IPS DF 6.9 (cell line): ENCODE data around the gene SLC6A5.
"Not testable (repeated sequence)": the region's sequence is repeated elsewhere in the genome, so short reads cannot be mapped to it uniquely, and the experiment has no call there.

Experiments used
- DNase-seq: peaks from one replicate; pipeline ENCODE4 v3.0.0-alpha.2; 2013; ENCODE audit warnings: low read depth, low spot score
- H3K27ac ChIP-seq: one replicate; pipeline ENCODE4 v1.5.1; 2013; ENCODE audit warnings: low read length, control low read depth
- H3K27me3 ChIP-seq: 2 replicates; pipeline ENCODE4 v1.6.1; 2013; ENCODE audit warnings: mild to moderate bottlenecking, low read length; ENCODE audit not compliant: control insufficient read depth, insufficient read depth
- H3K36me3 ChIP-seq: 2 replicates; pipeline ENCODE4 v1.6.1; 2013; ENCODE audit warnings: low read length; ENCODE audit not compliant: control insufficient read depth, insufficient read depth
- H3K4me1 ChIP-seq: 2 replicates; pipeline ENCODE4 v1.6.1; 2013; ENCODE audit warnings: low read length; ENCODE audit not compliant: control insufficient read depth, insufficient read depth
- H3K4me3 ChIP-seq: 2 replicates; pipeline ENCODE4 v1.5.1; 2013; ENCODE audit warnings: mild to moderate bottlenecking, low read length
- H3K9me3 ChIP-seq: 2 replicates; pipeline ENCODE4 v1.6.1; 2013; ENCODE audit warnings: low read length, inconsistent platforms; ENCODE audit not compliant: control insufficient read depth, insufficient read depth
- WGBS: extraction: QIAGEN DNeasy Blood & Tissue Kit; methylation state at CpG from one replicate; pipeline ENCODE4 v1.1.7; 2013; ENCODE audit warnings: mixed read lengths, missing lambda C conversion rate; ENCODE audit not compliant: insufficient read length, insufficient coverage; 5-methylcytosine and 5-hydroxymethylcytosine counted together

SLC6A5 gene

DNA sequence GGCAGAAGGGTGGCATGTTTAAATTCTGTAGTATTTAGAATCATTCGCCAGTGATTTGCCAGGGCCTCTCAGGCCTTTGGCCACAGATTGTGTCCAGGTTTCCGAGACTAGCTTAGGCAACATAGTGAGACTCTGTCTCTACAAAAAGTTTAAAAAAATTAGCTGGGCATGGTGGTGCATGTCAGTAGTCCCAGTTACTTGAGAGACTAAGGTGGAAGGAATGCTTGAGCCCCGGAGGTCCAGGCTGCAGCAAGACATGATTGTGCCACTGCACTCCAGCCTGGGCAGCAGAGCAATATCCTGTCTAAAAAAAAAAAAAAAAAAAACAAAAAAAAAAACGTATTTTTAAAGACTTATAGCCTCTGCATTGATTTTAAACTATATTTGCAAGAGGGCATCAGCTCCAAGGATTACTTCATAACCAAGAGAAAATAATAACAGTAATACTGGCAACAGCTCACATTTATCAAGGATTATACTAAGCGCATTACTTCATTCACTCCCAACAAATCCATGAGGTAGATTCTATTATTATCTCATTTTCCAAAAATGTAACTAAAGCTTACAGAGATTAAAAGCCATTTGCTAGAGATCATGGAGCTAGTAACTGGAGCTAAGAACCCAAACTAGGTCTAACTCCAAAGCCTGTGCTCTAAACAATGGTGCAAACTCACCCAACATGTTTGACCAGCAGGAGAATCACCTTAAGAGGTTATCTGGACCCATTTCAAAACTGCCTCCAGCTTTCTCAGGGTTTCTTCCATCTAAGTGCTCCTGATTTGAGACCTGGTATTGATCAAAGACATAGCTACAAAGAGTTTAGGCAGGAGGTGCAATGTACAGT lies 32.6 kb upstream of the SLC6A5 start:
- Histone ChIP-seq H3K4me1 (no peaks in the 10 kb centered on the region), H3K27ac (no peak overlapping the region), H3K36me3 (no peaks in the 10 kb centered on the region), H3K27me3 (no peaks in the 10 kb centered on the region), H3K9me3 (no peaks in the 10 kb centered on the region), H3K4me3 (no peak overlapping the region)
- no CpG with 5 or more reads among the region's 5 CpGs for WGBS
- DNase-seq, result no peak

DNA sequence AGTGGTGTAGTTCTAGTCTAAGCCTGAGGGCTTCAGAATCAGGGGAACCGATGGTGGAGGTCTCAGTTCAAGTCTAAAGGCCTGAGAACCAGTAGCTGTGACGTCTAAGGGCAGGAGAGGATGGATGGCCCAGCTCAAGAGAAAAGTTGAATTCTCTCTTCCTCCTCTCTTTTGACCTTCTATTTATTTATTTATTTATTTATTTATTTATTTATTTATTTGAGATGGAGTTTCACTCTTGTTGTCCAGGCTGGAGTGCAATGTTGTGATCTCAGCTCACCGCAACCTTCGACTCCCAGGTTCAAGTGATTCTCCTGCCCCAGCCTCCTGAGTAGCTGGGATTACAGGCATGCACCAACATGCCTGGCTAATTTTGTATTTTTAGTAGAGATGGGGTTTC lies 19.7 kb upstream of the SLC6A5 start:
- WGBS, result no CpG with 5 or more reads among the region's 4 CpGs
- DNase-seq, H3K36me3 ChIP-seq, H3K4me1 ChIP-seq, H3K27ac ChIP-seq, H3K27me3 ChIP-seq, H3K4me3 ChIP-seq, H3K9me3 ChIP-seq: not testable (repeated sequence)

- Histone ChIP-seq H3K9me3 (no peaks in the 10 kb centered on the region), H3K27me3 (no peaks in the 10 kb centered on the region), H3K27ac (no peak overlapping the region), H3K4me3 (no peak overlapping the region), H3K4me1 (no peaks in the 10 kb centered on the region), H3K36me3 (no peaks in the 10 kb centered on the region)
- whole genome bisulfite sequencing, result 100% methylated on average over 1 of the region's 5 CpGs
- no peak for DNase-seq
Measured at GRCh38 chr11:20583201-20583600, 16.2 kb upstream of the SLC6A5 start.

GRCh38 chr11:20584093-20584774 lies 15.2 kb upstream of the SLC6A5 start:
- H3K27me3 ChIP-seq, result no peaks in the 10 kb centered on the region
- H3K4me3 ChIP-seq, result no peak overlapping the region
- H3K36me3 ChIP-seq, result no peaks in the 10 kb centered on the region
- H3K9me3 ChIP-seq, result no peaks in the 10 kb centered on the region
- no peaks in the 10 kb centered on the region for H3K4me1 ChIP-seq
- H3K27ac ChIP-seq, result no peak overlapping the region
- no CpG with 5 or more reads among the region's 4 CpGs for WGBS
- DNase-seq, result no peak

DNA sequence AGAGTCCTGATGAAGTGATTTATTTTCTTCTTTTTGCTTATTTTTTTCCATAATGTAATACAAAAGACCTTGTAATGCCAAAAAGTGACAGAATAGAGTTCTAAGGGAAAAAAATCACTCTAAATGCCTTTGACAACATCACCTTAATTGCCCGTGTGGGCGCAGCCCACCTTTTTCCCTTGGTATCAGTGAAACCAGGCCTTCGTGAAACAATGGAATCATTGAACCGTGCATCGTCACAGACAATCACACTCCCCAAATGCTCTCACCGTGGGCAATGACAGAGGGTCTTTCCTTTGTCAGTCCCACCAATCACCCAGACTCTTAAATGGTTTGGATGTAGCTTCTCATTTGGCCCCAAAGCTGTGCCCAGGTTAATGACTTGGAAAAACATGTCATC lies 9.6 kb upstream of the SLC6A5 start:
- Histone ChIP-seq H3K27ac (no peak overlapping the region), H3K36me3 (no peaks in the 10 kb centered on the region), H3K4me3 (no peak overlapping the region), H3K27me3 (peaks cover 2% of the 10 kb centered on the region; the same call in 1 of the 2 replicates), H3K4me1 (no peaks in the 10 kb centered on the region), H3K9me3 (no peaks in the 10 kb centered on the region)
- DNase-seq, result no peak
- WGBS, result no CpG with 5 or more reads among the region's 6 CpGs

- peaks cover 3% of the 10 kb centered on the region; the same call in 1 of the 2 replicates for H3K27me3 ChIP-seq
- no peaks in the 10 kb centered on the region for H3K9me3 ChIP-seq
- no peak for DNase-seq
- H3K4me1 ChIP-seq, result no peaks in the 10 kb centered on the region
- WGBS, result no CpG with 5 or more reads among the region's 3 CpGs
- no peaks in the 10 kb centered on the region for H3K36me3 ChIP-seq
- H3K4me3 ChIP-seq, result no peak overlapping the region
- H3K27ac ChIP-seq, result no peak overlapping the region
Measured at GRCh38 chr11:20590381-20590780, 9.0 kb upstream of the SLC6A5 start.

GRCh38 chr11:20592741-20593140 lies 6.7 kb upstream of the SLC6A5 start:
- Histone ChIP-seq H3K27ac (no peak overlapping the region), H3K4me1 (no peaks in the 10 kb centered on the region), H3K4me3 (no peak overlapping the region), H3K27me3 (peaks cover 25% of the 10 kb centered on the region), H3K36me3 (no peaks in the 10 kb centered on the region), H3K9me3 (no peaks in the 10 kb centered on the region)
- WGBS, result no CpG with 5 or more reads among the region's 2 CpGs
- no peak for DNase-seq

GRCh38 chr11:20594274-20595061 lies 4.9 kb upstream of the SLC6A5 start:
- Histone ChIP-seq H3K27me3 (peaks cover 43% of the 10 kb centered on the region), H3K4me1 (no peaks in the 10 kb centered on the region; the same call in 1 of the 2 replicates), H3K9me3 (no peaks in the 10 kb centered on the region), H3K27ac (no peak overlapping the region), H3K4me3 (no peak overlapping the region), H3K36me3 (no peaks in the 10 kb centered on the region)
- DNase-seq, result no peak
- WGBS, result no CpG with 5 or more reads among the region's 8 CpGs

DNA sequence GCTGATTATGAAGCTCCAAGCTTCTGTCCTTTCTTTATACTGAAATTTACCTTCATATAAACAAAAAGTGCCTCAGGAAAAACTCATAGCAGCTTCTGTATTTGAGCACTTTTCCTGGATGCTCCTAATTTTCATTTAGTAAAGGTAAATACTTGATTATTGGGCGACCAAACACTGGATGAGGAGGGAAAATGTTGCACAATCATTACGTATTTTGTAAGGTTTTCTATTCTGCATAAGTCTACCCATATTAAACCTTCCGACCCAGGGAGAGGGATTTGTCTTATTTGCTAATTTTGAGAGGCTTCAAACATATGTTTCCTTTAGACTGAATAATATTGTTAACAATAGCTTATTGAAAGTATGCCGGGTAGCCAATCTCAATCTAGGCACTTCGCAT lies 4.3 kb upstream of the SLC6A5 start:
- no peaks in the 10 kb centered on the region for H3K36me3 ChIP-seq
- no peaks in the 10 kb centered on the region for H3K9me3 ChIP-seq
- no peak for DNase-seq
- no peak overlapping the region for H3K27ac ChIP-seq
- peaks cover 49% of the 10 kb centered on the region for H3K27me3 ChIP-seq
- no peak overlapping the region for H3K4me3 ChIP-seq
- no CpG with 5 or more reads among the region's 5 CpGs for WGBS
- no peaks in the 10 kb centered on the region; the same call in 1 of the 2 replicates for H3K4me1 ChIP-seq
